HPDE6-E6E7 (cell line): ENCODE measurements around the gene SLC30A2.

Experiments
- DNase-seq: peaks from one replicate; pipeline ENCODE4 v3.0.0; 2011; ENCODE audit warnings: missing footprints; ENCODE audit errors: extremely low spot score

The SLC30A2 gene

DNA sequence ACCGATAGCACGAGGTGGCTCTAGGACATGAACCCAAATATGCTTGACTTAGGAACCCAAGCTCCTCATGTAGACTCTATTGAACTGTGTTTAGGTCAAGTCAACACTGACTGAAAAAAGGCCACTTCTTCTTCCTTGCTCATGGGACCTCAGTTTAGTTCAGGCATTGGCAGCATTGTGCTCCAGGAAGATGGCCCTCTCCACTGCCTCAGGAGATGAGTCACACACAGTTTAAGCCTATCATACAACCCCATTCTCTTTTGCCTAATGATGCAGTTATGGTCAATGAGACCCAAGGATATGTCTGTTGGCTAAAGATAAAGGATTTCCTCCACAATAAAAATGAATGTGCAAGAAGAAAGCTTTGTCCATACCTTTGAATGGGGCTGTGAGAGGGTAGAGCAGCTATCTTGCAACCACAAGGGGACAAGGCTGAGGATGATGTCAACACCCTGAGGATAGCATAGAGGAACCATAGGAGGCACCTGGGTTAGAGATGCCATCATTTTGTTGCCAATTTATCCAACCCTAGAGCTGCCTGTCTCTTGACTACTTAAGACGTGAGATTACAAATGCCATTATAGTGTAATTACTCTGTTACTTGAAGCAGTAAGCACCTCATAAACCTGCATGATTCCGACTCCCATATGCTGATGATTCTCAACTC, 24.5 kb upstream of the SLC30A2 start:
- DNase-seq = no peak

DNA sequence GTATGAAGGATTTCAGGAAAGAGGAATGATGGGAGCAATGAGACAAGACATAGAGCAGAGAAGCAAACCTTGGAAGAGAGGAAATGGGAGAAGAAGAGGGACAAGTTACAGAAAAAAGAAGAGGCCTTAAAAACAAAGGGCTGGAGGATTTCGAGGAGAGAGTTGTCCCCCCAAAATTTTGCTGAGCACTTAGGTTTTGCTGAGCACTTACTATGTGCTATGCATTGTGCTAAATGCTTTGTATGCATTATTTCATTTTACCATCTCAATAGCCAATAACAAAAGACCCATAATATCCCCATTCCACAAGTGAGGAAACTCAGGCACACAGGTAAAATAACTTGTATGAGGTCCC, 24.0 kb upstream of the SLC30A2 start:
- DNase-seq = no peak

DNA sequence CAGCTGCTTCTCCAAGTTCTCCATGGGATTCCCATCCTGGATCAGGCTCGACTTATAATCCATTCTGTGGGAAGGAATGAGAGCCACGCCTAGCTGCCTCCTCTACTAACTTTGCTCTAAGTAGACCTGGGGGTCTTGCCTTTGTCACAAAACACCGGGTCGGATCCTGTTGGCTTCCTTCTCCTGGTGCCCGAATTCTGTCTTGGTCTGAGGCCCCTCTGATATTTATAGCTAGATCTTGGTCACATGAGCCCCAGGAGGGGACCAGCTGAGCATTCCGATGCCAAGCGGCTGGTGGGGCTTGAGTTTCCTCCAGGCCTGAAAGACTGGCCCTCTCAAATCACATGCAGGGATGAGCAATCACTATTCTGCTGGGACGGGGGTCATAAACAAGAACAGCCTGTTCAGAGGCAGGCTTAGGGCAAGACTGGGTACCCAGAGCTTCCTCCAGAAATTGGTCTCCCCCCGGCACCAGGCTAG, 21.6 kb upstream of the SLC30A2 start, which contains the start of gene TRIM63:
Gene TRIM63 (minus strand): TSS at position 199 of the 480 bp plus-strand sequence. CDS start 136 bp downstream, at position 63.
- DNase-seq = no peak

DNA sequence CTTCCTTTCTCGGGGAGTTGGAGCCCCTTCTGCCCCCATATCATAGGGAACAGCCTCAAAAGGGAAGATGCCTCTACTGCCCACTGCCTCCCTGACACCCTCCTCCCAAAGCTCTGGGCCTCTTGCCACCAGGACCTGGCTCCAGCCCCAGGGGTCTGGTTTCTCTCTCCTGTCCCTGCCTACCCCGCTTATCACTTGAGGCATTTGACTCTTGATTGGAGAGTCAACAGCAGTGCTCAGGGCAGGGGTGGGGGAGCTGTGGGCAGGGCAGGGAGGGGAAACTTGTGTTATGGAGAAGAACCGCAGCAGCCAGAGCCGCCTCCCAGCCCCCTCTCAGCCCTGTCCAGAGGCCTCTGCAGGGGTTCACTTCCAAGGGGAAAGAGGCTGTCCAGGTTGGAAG, 20.9 kb upstream of the SLC30A2 start:
- DNase-seq = no peak

DNA sequence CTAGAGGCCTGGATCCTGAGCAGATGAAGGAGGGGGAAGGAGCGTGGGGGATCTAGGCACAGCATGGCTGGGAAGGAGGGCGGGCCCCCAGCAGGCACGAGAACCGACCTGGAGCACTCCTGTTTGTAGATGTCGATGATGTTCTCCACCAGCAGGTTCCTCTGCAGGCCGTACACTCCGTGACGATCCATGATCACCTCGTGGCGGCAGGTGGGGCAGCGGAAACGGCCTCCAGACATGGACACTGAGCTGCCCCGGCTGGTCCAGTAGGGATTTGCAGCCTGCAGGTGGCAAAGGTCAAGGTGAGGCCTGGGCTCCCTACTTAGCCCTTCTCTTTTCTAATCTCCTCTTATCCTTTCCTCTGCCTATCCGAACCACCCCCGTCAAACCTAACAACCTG, 20.2 kb upstream of the SLC30A2 start:
- DNase-seq = no peak

DNA sequence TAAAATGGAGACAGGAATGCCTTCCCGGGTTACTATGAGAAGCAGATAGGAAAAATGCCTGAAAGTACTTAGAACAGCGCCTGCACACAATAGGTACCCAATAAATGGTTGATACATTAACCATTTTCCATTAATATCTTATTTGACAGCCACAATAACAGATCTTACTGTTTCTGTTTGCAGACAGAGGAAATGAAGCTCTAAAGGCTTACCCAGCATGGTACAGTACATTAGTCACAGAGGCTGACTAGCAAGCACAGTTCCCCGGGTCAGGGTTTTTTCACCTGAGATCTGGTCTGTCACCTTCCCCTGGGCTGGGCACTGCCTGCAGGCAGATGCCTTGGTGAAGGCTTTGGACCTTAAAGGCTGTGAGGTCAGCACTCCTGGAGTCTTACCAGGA, 18.6 kb upstream of the SLC30A2 start:
- DNase-seq = peak; percentile 53

DNA sequence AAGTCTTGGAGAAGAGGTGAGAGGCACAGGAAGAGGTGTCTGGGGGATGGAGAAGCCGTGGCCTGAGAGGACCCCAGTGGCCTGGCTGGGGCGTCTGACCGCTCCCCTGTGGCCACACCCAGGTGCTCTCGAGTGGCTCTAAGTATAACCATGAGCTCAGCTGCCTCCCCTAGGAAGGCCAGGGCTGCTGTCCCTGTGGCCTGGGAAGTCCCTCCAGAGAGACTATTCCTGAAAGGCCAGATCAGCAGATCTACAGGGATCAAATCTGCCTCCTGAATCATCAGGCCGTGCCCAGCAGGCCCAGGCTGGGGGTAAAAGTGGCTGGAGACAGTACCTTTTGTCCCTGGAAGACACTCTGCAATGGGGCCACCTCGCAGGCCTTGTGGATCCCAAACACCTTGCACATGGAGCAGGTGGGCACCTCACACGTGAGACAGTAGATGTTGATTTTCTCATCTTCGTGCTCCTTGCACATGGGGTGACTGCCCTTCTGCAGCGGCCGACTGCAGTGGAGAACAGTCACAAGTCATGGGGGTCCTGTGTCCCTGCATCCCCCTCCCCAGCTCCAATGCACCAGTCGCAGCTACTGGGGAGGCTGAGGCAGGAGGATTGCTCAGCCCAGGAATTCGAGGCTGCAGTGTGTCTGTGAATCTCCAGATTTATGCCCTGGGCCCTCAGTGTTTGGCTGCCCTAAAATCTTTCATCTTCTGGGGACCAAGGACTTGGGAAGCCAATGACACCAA, 15.1 kb upstream of the SLC30A2 start:
- DNase-seq = no peak

DNA sequence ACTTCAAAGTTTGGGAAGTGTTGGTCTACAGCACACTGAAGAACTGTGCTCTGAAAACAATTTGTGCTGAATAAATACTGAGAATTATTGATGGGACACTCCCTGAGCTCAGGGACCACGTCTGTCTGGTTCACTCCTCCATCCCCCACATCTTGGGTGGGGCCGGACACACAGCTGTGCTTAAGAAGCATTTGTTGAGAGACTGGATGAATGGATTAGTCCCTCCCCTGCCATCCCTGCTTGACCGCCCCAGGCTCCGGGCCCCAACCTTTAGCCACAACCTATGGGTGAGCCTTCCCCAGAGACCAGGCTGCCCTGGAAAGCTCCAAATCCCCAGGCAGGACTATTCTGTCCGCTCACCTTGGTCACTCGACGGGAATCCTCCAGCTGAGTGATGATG, 14.0 kb upstream of the SLC30A2 start:
- DNase-seq = no peak

DNA sequence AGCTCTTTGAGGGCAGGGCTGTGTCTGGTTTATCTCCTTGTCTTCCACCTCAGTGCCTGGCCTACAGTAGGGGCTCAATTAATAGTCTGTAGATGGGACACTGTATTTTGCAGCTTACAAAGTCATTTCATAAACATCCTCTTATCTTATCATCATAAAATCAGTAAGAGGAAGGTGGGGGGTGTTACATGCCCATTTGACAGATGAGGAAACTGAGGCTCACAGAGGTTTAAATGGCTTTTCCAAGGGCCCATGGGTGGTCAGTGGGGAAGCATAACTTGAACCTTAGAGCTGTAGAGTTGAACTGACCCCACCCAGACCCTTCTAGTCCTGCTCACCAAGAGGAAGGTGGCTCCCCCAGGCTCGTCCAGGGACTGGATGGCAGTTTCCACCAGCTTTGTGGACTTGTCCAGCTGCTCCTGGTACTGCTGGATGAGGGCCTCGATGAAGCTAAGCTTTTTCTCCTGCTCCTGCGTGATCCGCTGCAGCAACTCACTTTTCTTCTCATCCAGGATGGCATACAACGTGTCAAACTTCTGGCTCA, 12.2 kb upstream of the SLC30A2 start:
- DNase-seq = no peak

DNA sequence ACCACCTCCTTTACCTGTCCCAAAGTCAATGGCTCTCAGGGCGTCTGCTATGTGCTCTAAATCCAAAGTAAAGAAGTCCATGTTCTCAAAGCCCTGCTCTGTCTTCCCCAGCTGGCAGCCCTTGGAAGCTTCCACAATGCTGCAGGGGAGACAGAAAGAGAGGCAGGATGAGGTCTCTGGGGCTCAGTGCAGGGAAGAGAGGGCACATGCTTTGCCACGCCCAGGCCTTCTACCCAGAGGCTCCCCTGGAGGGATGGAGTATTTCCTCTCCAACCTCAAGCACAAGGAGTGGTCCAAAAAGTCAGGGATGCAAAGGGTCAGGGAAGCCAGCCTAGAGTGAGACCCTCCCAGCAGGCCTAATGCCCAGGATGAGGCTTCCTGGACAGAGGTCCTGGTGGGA, 11.3 kb upstream of the SLC30A2 start:
- no peak for DNase-seq

DNA sequence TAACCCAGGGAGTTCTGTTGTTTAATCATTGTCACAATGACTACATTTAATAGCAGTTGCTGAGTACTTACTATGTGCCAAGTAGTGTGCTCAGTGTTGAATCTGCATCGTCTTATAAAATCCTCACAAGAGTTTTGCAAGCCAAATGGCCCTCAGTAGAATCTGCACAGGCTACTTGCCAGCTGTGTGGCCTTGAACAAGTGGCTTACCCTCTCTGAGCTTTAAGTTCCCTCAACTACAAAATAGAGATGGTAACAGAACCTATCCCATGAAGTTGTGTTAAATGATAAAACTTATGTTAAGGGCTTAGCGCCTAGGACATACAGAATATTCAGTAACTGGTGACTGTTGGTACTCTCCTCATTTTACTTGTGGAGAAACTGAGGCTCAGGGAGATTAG, 9.1 kb upstream of the SLC30A2 start:
- DNase-seq = no peak

DNA sequence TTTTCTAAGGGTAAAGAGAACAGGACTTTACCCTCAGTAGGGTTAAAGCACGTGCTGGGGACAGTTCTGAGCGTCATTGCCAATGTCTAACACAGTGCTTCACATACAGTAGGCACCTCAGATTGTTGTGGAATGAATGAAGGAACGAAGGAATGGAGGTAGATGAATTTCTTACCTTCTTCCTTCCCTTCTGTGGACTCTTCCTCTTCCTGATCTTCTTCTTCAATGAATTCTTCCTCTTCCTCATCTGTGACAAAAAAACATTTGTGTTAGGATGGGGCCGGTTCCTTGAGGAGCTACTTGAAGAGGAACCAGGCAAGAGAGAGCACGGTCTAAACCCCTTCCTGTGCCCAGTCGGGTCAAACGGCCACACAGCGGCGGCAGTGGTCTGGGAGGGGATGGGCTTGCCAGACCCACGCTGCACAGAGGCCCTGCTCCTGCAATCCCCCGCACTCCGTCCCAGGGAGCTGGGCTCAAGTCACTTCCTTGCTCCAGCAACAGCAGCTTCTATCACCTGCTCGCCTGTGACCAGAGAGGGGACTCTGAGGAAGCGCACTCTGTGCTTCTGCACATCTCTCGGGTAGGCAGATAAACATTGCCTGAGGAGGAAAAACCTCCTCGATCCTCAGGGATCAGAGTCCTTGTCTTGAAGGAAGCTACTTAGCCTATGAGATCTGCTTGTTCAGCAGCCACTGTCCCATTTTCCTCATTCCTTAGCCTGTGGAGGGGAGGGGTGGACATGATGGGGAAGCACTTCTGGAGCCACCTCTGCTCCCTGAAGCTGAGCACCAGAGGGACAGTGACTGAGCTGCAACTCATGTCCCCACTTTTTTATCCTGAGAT, 8.0 kb upstream of the SLC30A2 start:
- DNase-seq = no peak

DNA sequence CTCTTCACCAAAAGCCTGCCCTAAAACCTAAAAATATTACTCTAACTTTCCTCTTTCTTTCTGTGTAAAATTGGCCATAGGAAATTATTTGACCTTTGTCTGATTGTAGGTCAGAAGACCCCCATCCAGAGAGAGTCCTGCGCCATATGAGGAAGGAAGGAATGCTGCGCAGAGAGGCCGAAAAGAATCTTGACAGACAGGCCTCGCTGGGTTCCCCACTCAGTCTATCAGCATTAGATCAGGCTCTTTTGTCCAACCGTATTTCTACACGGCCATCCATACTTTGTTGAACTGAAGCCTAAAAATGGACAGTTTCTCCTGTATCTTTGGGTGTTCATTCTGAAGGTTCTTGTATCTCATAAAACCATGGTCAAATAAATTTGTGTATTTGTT, 4.3 kb upstream of the SLC30A2 start:
- DNase-seq = no peak

DNA sequence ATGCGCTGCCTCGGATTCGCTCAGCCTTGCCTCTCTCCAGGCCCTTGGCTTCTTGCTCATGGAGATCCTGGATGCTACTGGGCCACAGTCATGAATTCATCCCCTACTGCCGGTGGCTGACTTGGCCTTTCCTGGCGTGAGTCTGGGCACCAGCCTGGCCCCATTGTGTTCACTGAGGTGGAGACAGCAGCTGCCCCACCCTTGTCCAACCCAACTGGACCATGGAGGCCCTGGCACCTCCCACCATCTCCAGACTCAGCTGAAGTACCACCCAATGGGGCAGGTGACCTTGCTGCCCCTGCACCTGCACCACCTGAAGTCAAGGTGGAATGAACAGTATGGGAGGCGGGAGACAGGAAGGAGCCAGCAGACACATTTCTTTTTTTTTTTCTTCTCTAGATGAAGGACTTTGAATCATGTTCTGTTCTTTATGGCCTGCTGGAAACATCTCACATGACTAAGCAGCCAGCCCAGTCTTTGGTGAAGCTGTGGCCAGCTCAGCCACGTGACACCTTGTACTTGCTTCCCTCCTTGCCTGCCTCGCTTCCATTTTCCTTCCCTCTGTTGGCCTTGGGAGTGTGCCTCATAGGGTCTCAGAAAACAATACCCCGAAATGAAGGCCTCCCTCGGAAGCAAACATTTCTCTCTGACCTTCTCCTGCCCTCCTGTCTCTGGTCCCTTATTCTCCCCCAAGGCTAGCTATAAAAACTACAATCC, 3.8 kb upstream of the SLC30A2 start:
- no peak for DNase-seq

DNA sequence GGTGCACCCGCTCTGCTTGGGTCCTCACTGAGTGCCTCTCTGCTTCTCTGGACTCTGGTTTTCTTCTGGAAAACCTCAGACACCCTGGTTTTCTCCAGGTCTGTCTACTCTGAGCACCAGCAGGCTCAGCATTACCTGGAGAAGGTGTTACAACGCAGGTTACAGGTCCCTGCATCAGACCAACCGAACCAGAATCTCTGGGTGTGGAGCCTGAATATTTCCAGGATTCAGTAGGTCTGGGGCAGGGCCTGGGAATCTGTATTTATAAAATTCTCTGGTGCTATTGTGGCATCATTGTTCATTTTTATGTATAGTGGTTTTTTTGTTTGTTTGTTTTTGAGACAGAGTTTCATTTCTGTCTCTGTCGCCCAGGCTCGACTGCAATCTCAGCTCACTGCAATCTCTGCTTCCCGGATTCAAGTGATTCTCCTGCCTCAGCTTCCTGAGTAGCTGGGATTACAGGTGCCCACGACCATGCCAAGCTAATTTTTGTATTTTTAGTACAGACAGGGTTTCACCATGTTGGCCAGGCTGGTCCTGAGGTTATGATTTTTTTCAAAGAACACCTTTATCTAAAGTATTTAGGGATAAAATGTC, 1.5 kb upstream of the SLC30A2 start:
- DNase-seq = no peak

DNA sequence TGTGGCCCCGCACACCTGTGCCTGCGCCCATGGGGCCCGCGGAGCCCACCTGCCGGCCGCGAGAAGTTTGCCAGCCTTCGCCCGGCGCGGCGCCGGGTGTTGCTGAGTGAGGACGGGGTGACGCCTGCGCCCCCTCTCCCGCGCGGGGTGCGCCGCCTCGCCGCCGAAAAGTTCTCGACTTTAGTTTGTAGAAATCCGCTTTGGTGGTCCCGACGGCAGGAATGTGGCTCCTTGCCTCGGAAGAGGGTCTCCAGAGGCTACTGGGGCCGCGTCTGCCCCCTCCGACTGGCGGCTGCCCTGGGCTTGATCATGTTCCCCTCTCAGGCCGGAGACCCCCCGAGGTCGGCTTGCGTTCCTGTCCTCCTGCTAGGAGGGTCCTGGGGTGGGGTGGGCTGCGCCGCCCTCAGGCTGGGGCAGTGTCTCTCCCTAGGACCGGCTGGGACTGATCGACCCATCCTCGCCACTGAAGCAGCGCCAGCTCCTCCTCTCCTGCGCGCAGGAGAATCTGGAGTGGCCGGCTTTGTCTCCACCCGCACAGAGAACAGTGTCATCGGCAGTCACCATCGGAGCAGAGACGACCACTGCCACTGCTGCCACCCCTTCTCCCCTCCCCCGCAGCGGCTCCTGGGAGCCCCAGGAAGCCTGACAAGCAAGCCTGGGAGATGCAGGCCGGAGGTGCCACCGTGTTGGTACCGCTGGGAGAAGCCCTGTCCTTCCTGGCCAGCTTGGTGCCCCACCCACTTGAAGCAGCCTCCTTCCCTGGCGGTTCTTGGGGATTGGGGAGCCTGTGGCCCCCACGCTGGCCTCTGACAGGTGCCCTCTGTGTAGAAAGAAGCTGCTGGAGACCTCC, 553 bp upstream of the SLC30A2 start:
- DNase-seq = no peak

DNA sequence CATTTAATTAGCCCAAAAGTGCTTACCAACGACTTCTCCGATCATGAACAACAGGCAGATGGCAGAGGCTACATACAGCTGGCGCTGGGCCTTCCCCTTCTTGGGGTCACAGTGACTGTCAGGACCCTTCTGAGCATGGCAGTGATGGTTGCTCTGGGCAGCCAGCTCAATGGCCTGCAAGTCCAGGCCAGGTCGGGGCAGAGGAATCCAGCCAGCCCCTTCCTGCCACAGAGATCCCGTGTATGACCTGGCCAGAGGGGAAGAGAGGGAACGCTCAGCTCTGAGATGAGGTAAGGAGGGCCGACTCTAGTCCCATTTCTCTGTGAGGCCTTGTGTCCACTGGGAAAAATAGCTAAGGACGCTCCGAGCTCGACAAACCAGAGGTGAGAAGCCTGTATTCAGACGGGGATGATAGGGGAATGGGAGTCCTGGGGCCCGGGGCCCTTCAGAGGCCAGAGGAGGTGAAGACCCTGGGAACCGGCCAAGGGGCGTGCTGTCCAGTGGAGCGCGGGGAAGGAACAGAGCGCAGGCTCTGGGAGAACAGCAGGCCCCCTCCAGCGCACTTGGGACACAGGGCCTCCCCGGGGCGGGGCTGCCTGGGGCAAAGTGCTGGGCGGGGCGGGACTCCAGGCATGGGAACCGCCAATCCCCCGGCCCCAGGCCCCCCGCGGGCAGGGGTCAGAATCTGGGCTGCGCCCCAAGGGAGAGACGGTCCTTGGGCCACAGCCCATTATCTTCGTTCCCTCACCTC, 772 bp downstream of the SLC30A2 start:
- no peak for DNase-seq

DNA sequence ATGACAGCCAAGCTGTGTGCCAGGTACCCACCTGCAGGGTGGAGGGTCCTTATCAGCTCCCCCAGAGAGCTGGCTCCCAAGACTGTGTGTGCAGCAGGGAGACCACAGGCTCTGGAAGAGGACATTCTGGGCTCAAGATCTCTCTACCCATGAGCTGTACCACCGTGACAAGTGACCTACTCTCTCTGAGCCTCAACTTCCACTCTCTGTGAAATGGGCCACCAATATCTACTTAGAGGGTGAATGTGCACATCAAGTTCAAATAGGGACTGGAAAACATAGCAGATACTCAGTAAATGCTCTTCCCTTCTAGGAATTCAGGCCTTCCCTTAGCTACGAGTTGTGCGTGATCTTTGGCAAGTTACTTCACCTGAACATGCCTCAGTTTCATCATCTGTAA, 1.5 kb downstream of the SLC30A2 start:
- DNase-seq = no peak

DNA sequence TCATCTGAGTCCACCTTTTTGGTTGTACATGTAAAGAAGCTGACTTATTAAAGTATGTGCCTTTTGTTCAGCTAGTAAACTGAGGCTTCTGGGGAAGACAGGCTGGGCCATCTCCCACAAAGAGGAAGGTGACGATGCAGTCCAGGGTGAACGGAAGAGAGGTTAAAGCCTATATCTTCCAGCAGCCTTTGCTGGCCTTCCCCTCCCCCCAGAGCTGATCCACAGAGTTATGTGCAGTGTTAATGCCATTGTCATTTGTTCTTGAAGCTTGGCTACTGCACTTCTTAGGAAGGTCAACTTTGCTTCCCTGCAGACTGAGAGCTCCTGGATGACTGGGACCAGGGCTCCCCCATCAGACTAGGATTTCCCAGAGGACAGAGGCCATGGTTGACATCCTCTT, 2.2 kb downstream of the SLC30A2 start:
- DNase-seq = no peak

DNA sequence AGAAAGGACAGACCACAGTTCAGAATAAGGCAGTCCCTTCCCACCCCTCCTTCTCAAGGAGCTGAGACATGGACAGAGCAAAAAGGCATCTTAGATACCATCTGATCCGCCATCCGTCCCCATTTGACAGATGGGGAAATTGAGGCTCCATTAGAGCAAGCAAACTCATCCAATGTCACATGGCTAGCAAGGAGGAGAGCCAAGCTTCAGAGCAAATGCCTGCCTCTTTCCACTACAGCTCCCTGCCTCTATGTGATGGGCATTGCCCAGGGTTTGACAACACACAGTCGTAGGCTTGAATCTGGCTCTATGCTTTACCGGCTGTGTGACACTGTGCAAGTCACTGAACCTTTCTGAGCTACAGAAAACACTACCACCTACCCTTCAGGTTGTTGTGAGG, 3.9 kb downstream of the SLC30A2 start:
- no peak for DNase-seq
